GM12878 (cell line): ENCODE measurements around the gene EPB41L1.

Experiments
- ASH2L ChIP-seq: fragments of 300-600, 200-600 bp; sonication (generic); IDR thresholded peaks from 2 replicates; pipeline ENCODE4 v1.6.1; 2017; ENCODE audit warnings: low read depth, mild to moderate bottlenecking, borderline replicate concordance
- EZH2 ChIP-seq: IDR thresholded peaks from 2 replicates; pipeline ENCODE4 v1.6.1; 2012; ENCODE audit warnings: low read depth, mild to moderate bottlenecking, control low read depth, inconsistent platforms, low read length, borderline replicate concordance; ENCODE audit not compliant: control insufficient read depth
- MEF2A ChIP-seq: IDR thresholded peaks from 2 replicates; pipeline ENCODE4 v1.6.1; 2011; ENCODE audit warnings: low read depth, mild to moderate bottlenecking, low read length, moderate library complexity; ENCODE audit not compliant: insufficient read depth
- MXI1 ChIP-seq: fragments of 150-350 bp; IDR thresholded peaks from 2 replicates; pipeline ENCODE4 v1.6.1; 2011; ENCODE audit warnings: low read depth, mild to moderate bottlenecking, inconsistent platforms, low read length, improper control_type of control experiment
- TF ChIP-seq, protein P1 (sequence below), 3 experiments: IDR thresholded peaks in 2 of 3; conservative IDR thresholded peaks in 1 of 3; 2 replicates each; pipeline ENCODE4 v1.5.1; 2011; ENCODE audit warnings: low read depth in 3 of 3, low read length in 3 of 3, mild to moderate bottlenecking in 3 of 3, control low read depth in 2 of 3, moderate library complexity in 2 of 3, inconsistent platforms in 1 of 3, mixed read lengths in 1 of 3; ENCODE audit not compliant: control insufficient read depth in 2 of 3, insufficient read depth in 1 of 3; ENCODE audit errors: extremely low read depth in 1 of 3
- TF ChIP-seq, protein P2 (sequence below): IDR thresholded peaks from 2 replicates; pipeline ENCODE4 v1.6.1; 2012; ENCODE audit warnings: low read depth, low read length, improper control_type of control experiment
- TF ChIP-seq, protein P3 (sequence below): fragments of 450-650 bp; IDR thresholded peaks from 2 replicates; pipeline ENCODE4 v1.6.1; 2017; ENCODE audit warnings: mild to moderate bottlenecking
- TF ChIP-seq, protein P4 (sequence below): IDR thresholded peaks from 2 replicates; pipeline ENCODE4 v1.6.1; 2011; ENCODE audit warnings: borderline replicate concordance, low read depth, mild to moderate bottlenecking, moderate library complexity, low read length; ENCODE audit not compliant: insufficient read depth, poor library complexity, severe bottlenecking

DNA sequence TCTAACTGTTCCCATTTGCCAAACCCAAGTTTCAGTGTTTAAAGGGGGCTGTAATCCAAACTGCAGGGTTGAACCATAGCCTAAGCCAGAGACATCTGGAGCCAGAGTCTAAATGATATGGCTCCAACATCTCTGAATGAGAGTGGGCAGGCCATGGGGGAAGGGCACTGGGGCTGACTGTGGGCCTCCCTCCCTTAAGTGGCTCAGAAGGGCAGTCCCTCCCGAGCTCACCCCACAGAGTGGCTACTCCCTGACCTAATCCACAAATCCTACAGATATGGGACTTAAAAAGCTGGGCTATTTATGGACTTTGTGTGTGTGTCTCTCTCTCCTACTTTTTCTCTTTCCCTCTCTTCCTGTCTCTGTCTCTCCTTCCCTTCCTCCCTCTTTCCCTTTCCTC lies 45.9 kb downstream of the EPB41L1 start:
- TF ChIP-seq MEF2A (no peak), EZH2 (no peak), ASH2L (no peak), MXI1 (no peak)
- TF ChIP-seq, protein P1, sequence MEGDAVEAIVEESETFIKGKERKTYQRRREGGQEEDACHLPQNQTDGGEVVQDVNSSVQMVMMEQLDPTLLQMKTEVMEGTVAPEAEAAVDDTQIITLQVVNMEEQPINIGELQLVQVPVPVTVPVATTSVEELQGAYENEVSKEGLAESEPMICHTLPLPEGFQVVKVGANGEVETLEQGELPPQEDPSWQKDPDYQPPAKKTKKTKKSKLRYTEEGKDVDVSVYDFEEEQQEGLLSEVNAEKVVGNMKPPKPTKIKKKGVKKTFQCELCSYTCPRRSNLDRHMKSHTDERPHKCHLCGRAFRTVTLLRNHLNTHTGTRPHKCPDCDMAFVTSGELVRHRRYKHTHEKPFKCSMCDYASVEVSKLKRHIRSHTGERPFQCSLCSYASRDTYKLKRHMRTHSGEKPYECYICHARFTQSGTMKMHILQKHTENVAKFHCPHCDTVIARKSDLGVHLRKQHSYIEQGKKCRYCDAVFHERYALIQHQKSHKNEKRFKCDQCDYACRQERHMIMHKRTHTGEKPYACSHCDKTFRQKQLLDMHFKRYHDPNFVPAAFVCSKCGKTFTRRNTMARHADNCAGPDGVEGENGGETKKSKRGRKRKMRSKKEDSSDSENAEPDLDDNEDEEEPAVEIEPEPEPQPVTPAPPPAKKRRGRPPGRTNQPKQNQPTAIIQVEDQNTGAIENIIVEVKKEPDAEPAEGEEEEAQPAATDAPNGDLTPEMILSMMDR (IDR thresholded peaks at IDR 0.05 in 2 of 3, conservative IDR thresholded peaks at IDR 0.05 in 1 of 3; ENCODE audit: control insufficient read depth in 2 of 3, extremely low read depth in 1 of 3, insufficient read depth in 1 of 3, low read depth in 3 of 3, low read length in 3 of 3) = no peak
- TF ChIP-seq, protein P2, sequence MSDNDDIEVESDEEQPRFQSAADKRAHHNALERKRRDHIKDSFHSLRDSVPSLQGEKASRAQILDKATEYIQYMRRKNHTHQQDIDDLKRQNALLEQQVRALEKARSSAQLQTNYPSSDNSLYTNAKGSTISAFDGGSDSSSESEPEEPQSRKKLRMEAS = no peak
- TF ChIP-seq, protein P3, sequence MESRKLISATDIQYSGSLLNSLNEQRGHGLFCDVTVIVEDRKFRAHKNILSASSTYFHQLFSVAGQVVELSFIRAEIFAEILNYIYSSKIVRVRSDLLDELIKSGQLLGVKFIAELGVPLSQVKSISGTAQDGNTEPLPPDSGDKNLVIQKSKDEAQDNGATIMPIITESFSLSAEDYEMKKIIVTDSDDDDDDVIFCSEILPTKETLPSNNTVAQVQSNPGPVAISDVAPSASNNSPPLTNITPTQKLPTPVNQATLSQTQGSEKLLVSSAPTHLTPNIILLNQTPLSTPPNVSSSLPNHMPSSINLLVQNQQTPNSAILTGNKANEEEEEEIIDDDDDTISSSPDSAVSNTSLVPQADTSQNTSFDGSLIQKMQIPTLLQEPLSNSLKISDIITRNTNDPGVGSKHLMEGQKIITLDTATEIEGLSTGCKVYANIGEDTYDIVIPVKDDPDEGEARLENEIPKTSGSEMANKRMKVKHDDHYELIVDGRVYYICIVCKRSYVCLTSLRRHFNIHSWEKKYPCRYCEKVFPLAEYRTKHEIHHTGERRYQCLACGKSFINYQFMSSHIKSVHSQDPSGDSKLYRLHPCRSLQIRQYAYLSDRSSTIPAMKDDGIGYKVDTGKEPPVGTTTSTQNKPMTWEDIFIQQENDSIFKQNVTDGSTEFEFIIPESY = no peak
- TF ChIP-seq, protein P4, sequence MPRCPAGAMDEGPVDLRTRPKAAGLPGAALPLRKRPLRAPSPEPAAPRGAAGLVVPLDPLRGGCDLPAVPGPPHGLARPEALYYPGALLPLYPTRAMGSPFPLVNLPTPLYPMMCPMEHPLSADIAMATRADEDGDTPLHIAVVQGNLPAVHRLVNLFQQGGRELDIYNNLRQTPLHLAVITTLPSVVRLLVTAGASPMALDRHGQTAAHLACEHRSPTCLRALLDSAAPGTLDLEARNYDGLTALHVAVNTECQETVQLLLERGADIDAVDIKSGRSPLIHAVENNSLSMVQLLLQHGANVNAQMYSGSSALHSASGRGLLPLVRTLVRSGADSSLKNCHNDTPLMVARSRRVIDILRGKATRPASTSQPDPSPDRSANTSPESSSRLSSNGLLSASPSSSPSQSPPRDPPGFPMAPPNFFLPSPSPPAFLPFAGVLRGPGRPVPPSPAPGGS = no peak
